ENCODE measurements around the gene RUSC2. TPM values are rescaled to one million over a fixed set of nuclear protein-coding genes. Genes with fewer than 3 reads are reported as not detected.

Gene RUSC2
- total RNA-seq, 4 donors from 2014 or later = 48.0 to 91.2 (median 73.8) TPM

GRCh38 chr9:35499701-35500030 lies 9.8 kb downstream of the RUSC2 start:
- TF ChIP-seq CTCF (IDR thresholded peaks at IDR 0.05) = no peak
- H3K27ac ChIP-seq (replicated peaks in 1 of 4) = peak overlapping the region; percentile 3 to 64 (median 58)
- peaks cover 33 to 74% (median 58%) of the 10 kb centered on the region in 4 donors for H3K4me1 ChIP-seq
- no peaks in the 10 kb centered on the region for H3K27me3 ChIP-seq
- no peak overlapping the region for H3K4me3 ChIP-seq
- no peaks in the 10 kb centered on the region for H3K9me3 ChIP-seq
- H3K36me3 ChIP-seq = peaks cover 0 to 11% (median 2%) of the 10 kb centered on the region in 4 donors
- 49% methylated on average over 2 of the region's 2 CpGs for WGBS
- intact Hi-C loops (cut with DNase I) = no loop called here
- DNase-seq (ENCODE audit: extremely low spot score) = no peak

DNA sequence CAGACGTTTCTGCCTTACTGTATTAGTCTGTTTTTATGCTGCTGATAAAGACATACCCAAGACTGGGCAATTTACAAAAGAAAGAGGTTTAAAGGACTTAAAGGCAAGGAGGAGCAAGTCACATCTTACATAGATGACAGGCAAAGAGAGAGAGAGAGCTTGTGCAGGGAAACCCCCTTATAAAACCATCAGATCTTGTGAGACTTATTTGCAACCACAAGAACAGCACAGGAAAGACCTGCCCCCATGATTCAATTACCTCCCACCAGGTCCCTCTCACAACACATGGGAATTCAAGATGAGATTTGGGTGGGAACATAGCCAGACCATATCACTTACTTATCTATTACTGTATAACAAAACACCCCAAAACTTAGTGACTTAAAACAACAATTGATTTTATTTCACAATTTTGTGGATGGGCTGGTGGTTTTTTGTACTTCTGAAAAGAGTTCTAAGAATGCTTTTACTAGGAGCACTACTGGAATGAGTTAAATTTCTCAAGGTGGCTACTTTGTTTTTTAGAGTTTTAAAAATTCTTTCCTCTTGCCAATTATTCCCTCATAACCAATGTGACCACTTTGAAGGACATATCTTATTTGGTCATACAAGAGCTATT lies 10.3 kb downstream of the RUSC2 start:
- H3K4me3 ChIP-seq = no peak overlapping the region
- intact Hi-C loops (cut with DNase I) = no loop called here
- WGBS = 13% methylated on average over 1 of the region's 1 CpG
- H3K27me3 ChIP-seq = no peaks in the 10 kb centered on the region
- no peak for TF ChIP-seq POLR2AphosphoS5 (IDR thresholded peaks at IDR 0.05)
- TF ChIP-seq CTCF (IDR thresholded peaks at IDR 0.05) = no peak
- TF ChIP-seq EP300 (IDR thresholded peaks at IDR 0.05) = no peak
- no peak for TF ChIP-seq POLR2A (IDR thresholded peaks at IDR 0.05; ENCODE audit: low read depth)
- no peak for DNase-seq (ENCODE audit: extremely low spot score)
- H3K36me3 ChIP-seq = peaks cover 0 to 11% (median 2%) of the 10 kb centered on the region in 4 donors
- H3K9me3 ChIP-seq = no peaks in the 10 kb centered on the region
- peaks cover 33 to 77% (median 58%) of the 10 kb centered on the region in 4 donors for H3K4me1 ChIP-seq
- peak overlapping the region; percentile 3 to 64 (median 58) for H3K27ac ChIP-seq (replicated peaks in 1 of 4)

DNA sequence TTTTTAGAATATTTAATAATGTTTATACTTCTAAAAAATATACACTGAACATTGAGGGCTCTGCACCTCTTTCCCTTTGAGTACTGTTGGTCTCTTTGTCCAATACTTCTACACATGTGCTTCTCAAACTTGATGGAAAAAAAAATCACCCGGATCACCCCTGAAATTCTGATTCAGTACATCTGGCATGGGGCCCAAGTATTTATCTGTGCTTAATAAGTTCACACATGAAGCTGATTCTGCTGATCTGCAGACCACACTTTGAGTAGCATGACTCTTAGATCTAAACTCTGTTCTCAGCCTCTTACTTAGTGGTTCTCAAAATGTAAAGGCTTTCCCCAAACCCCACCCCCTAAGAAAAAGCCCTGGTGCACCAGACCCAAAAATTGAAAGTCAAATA lies 12.0 kb downstream of the RUSC2 start:
- H3K27ac ChIP-seq (replicated peaks in 1 of 4) = no peak overlapping the region
- intact Hi-C loops (cut with DNase I) = no loop called here
- no peaks in the 10 kb centered on the region for H3K9me3 ChIP-seq
- 67% methylated on average over 1 of the region's 1 CpG for whole genome bisulfite sequencing
- H3K36me3 ChIP-seq = no peaks in the 10 kb centered on the region
- DNase-seq (ENCODE audit: extremely low spot score) = peak; percentile 60
- no peak for TF ChIP-seq POLR2A (IDR thresholded peaks at IDR 0.05; ENCODE audit: low read depth)
- TF ChIP-seq CTCF (IDR thresholded peaks at IDR 0.05) = no peak
- no peak for TF ChIP-seq EP300 (IDR thresholded peaks at IDR 0.05)
- TF ChIP-seq POLR2AphosphoS5 (IDR thresholded peaks at IDR 0.05) = no peak
- H3K27me3 ChIP-seq = no peaks in the 10 kb centered on the region
- peaks cover 33 to 63% (median 49%) of the 10 kb centered on the region in 4 donors for H3K4me1 ChIP-seq
- no peak overlapping the region for H3K4me3 ChIP-seq

GRCh38 chr9:35506359-35506758 lies 16.4 kb downstream of the RUSC2 start:
- TF ChIP-seq CTCF (IDR thresholded peaks at IDR 0.05) = no peak
- TF ChIP-seq EP300 (IDR thresholded peaks at IDR 0.05) = no peak
- TF ChIP-seq POLR2AphosphoS5 (IDR thresholded peaks at IDR 0.05) = no peak
- 90% methylated on average over 2 of the region's 2 CpGs for WGBS
- intact Hi-C loops (cut with DNase I) = no loop called here
- no peak for DNase-seq (ENCODE audit: extremely low spot score)
- Histone ChIP-seq H3K9me3 (no peaks in the 10 kb centered on the region), H3K4me3 (no peak overlapping the region), H3K27me3 (no peaks in the 10 kb centered on the region), H3K4me1 (peaks cover 32 to 60% (median 44%) of the 10 kb centered on the region in 4 donors), H3K27ac (replicated peaks in 1 of 4) (no peak overlapping the region), H3K36me3 (no peaks in the 10 kb centered on the region)

DNA sequence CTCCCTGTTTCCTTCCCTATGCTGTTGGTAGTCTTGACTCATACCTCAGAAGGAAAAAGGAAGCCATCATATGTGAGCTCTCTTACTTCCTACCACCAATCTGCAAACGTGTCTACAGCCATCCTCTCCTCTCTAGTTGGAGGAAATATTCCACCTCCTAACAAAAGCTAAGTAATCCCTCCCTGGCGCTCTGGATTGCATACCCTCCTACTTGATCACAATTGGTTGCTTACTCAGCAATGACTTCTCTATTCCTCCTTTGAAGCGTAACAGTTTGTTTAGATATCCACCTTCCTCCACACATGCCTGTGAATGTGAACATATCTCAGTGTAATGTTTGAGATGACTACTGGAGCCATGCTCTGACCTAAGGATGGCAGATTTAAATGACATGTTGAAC lies 18.2 kb downstream of the RUSC2 start:
- TF ChIP-seq CTCF (IDR thresholded peaks at IDR 0.05) (no peak), POLR2A (IDR thresholded peaks at IDR 0.05; ENCODE audit: low read depth) (no peak), EP300 (IDR thresholded peaks at IDR 0.05) (no peak), POLR2AphosphoS5 (IDR thresholded peaks at IDR 0.05) (no peak)
- Histone ChIP-seq H3K9me3 (no peaks in the 10 kb centered on the region), H3K27me3 (no peaks in the 10 kb centered on the region), H3K4me1 (peaks cover 35 to 68% (median 52%) of the 10 kb centered on the region in 4 donors), H3K27ac (replicated peaks in 1 of 4) (peak overlapping the region in 2 of 4 donors; percentile 9 to 18), H3K36me3 (no peaks in the 10 kb centered on the region), H3K4me3 (no peak overlapping the region)
- intact Hi-C loops (cut with DNase I) = no loop called here
- WGBS = 51% methylated on average over 3 of the region's 3 CpGs
- DNase-seq (ENCODE audit: extremely low spot score) = no peak
